ENCODE results near the gene PSMD9. TPM values are rescaled to one million over a fixed set of nuclear protein-coding genes. Genes with fewer than 3 reads are reported as not detected.
"Not testable (repeated sequence)": the region's sequence is repeated elsewhere in the genome, so short reads cannot be mapped to it uniquely, and the experiment has no call there.

The PSMD9 gene
- total RNA-seq, 1 donor from 2014 or later, result 43.0 TPM

- TF ChIP-seq CTCF (conservative IDR thresholded peaks at IDR 0.05), result no peak
- DNase-seq (ENCODE audit: extremely low spot score, unreplicated experiment), result no peak
- Mint-ChIP-seq H3K4me3 (no peak overlapping the region), H3K36me3 (no peaks in the 10 kb centered on the region), H3K27me3 (no peaks in the 10 kb centered on the region), H3K4me1 (ENCODE audit: unreplicated experiment) (peaks cover 10% of the 10 kb centered on the region), H3K9me3 (no peaks in the 10 kb centered on the region), H3K27ac (no peak overlapping the region)
Observed at GRCh38 chr12:121845701-121846100, 42.9 kb upstream of the PSMD9 start.

DNA sequence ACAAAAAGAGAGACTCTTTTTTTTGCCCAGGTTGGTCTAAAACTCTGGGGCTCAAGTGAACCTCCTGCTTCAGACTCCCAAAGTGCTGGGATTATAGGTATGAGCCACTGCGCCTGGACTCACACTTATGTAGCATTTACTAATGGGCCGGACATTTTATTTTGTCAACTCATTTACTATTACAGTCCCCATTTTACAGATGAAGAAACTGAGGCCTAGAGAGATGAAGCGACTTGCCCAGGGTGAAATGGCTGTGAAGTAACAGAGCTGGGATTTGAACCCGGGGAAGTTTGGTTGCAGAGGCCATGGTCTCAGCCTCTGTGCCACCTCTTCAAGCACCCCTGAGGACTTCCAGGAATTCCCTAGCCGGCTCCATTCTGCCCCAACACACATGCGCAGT lies 39.4 kb upstream of the PSMD9 start:
- Mint-ChIP-seq H3K36me3 (no peaks in the 10 kb centered on the region), H3K27ac (no peak overlapping the region), H3K27me3 (no peaks in the 10 kb centered on the region), H3K4me3 (no peak overlapping the region), H3K9me3 (no peaks in the 10 kb centered on the region), H3K4me1 (ENCODE audit: unreplicated experiment) (no peaks in the 10 kb centered on the region)
- TF ChIP-seq CTCF (conservative IDR thresholded peaks at IDR 0.05), result no peak
- no peak for DNase-seq (ENCODE audit: extremely low spot score, unreplicated experiment)

DNA sequence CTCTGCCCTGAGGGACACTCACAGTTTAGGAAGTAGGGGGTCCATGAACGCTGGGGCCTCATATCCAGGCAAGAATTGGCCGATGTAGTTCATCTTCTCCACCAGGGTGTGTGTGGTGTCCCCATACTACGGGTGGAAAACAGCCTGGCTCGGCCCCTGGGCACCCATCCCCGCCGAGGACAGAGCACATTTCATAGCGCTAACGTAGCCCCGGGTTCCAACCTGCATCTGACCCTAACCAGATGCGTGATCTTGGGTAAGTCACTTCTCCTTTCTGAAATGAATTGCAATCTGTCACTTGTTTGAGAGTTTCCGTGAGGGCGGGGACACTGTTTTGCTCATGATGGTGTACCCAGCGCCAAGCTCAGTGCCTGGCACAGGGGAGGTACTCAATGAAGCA lies 38.9 kb upstream of the PSMD9 start:
- Mint-ChIP-seq H3K4me3 (no peak overlapping the region), H3K27ac (no peak overlapping the region), H3K4me1 (ENCODE audit: unreplicated experiment) (no peaks in the 10 kb centered on the region), H3K36me3 (no peaks in the 10 kb centered on the region), H3K9me3 (no peaks in the 10 kb centered on the region), H3K27me3 (no peaks in the 10 kb centered on the region)
- no peak for TF ChIP-seq CTCF (conservative IDR thresholded peaks at IDR 0.05)
- DNase-seq (ENCODE audit: extremely low spot score, unreplicated experiment), result no peak

- H3K4me1 Mint-ChIP-seq (ENCODE audit: unreplicated experiment); DNase-seq (ENCODE audit: extremely low spot score, unreplicated experiment); H3K4me3 Mint-ChIP-seq; H3K27ac Mint-ChIP-seq; H3K9me3 Mint-ChIP-seq; H3K27me3 Mint-ChIP-seq; H3K36me3 Mint-ChIP-seq: not testable (repeated sequence)
Observed at GRCh38 chr12:121852392-121852791, 36.2 kb upstream of the PSMD9 start.

DNA sequence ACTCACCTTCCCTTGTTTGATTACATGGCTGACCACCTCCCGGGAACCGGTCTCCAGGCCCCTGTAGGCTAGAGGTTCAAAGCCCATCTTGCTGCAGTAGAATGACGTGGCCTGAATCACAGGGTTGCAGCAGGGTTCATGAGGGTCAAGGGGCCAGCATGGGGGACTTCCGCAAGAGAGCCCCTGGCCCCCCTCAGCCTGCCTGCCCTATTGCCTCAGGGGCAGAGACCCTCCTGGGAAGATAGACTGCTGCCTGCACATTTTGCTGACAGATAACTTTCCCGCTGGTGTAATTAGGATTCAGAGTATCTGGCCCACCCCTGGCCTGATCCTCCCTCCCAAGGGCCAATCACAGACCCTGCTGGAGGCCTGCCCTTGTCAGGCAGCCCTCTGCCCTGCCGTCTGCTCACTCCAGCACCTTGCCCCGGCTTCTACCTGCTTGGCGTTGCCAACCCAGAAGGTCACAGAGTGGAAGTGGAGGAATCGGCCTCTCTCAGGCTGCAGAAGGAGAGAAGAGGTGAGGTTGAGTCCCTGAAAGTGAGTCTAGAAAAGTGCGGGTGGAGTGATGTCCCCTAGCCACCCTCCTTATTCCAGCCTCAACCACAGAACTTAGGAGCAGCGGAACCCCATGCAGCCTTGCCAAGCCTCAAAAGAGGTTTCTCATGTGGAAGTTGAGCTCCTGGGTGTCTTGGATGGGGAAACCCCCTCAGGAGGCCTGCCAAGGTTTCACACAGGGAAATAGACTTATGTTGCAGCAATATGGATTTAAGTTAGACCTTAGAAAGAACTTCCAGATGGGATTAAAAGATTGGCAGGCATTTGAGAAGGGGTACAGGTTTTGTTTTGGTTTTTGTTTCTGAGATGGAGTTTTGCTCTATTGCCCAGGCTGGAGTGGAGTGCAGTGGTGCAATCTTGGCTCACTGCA lies 31.0 kb upstream of the PSMD9 start:
- Mint-ChIP-seq H3K27ac (peak overlapping the region; percentile 68), H3K4me1 (ENCODE audit: unreplicated experiment) (peaks cover 25% of the 10 kb centered on the region), H3K4me3 (no peak overlapping the region), H3K9me3 (no peaks in the 10 kb centered on the region), H3K36me3 (no peaks in the 10 kb centered on the region), H3K27me3 (no peaks in the 10 kb centered on the region)
- no peak for DNase-seq (ENCODE audit: extremely low spot score, unreplicated experiment)
- no peak for TF ChIP-seq CTCF (conservative IDR thresholded peaks at IDR 0.05)

DNA sequence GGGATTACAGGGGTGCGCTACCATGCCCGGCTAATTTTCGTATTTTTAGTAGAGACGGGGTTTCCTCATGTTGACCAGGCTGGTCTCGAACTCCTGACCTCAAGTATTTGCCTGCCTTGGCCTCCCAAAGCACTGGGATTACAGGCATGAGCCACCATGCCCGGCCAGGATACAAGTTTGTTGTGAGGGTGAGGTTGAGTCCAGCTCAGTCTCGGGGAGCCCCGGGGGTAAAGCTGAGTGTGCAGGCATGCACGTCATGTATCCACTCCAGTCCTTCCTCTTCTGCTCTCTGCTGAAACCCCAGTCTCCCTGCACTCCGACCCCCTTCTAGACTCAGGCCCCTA lies 30.3 kb upstream of the PSMD9 start:
- peaks cover 28% of the 10 kb centered on the region for H3K4me1 Mint-ChIP-seq (ENCODE audit: unreplicated experiment)
- H3K27me3 Mint-ChIP-seq, result no peaks in the 10 kb centered on the region
- H3K4me3 Mint-ChIP-seq, result no peak overlapping the region
- H3K27ac Mint-ChIP-seq, result no peak overlapping the region
- DNase-seq (ENCODE audit: extremely low spot score, unreplicated experiment), result no peak
- no peak for TF ChIP-seq CTCF (conservative IDR thresholded peaks at IDR 0.05)
- no peaks in the 10 kb centered on the region for H3K36me3 Mint-ChIP-seq
- H3K9me3 Mint-ChIP-seq, result no peaks in the 10 kb centered on the region

Data from type B pancreatic cell (in vitro differentiated cells).